SU-DHL-6 (cell line): Measurements from ENCODE around the gene ACBD6.

Source experiments
- H2AFZ ChIP-seq: fragments of 200-600 bp; sonication (generic); 2 replicates; pipeline ENCODE4 v1.6.1; 2014; ENCODE audit warnings: low read depth, mild to moderate bottlenecking, moderate library complexity, mixed read lengths, antibody characterized with exemption, low read length; ENCODE audit not compliant: severe bottlenecking
- H3F3A ChIP-seq: fragments of 200-600 bp; shearing (Covaris generic); 2 replicates; pipeline ENCODE4 v1.6.0; 2016; ENCODE audit warnings: antibody characterized with exemption, mild to moderate bottlenecking; ENCODE audit not compliant: insufficient read depth
- H3K27ac ChIP-seq: fragments of 200-600 bp; sonication (generic); 2 replicates; pipeline ENCODE4 v1.5.1; 2016; ENCODE audit warnings: low read depth, mild to moderate bottlenecking, low read length, moderate library complexity, mixed read lengths
- H3K27me3 ChIP-seq: fragments of 200-600 bp; sonication (generic), shearing (Covaris generic); 2 replicates; pipeline ENCODE4 v1.6.0; 2014; ENCODE audit warnings: mild to moderate bottlenecking, low read length
- H3K36me3 ChIP-seq: fragments of 200-600 bp; sonication (generic); 2 replicates; pipeline ENCODE4 v1.6.1; 2014; ENCODE audit warnings: mild to moderate bottlenecking, low read length, mixed read lengths
- H3K4me2 ChIP-seq: fragments of 300-600, 200-600 bp; shearing (Covaris generic), sonication (generic); 2 replicates; pipeline ENCODE4 v1.6.0; 2014; ENCODE audit warnings: low read length, low read depth, mild to moderate bottlenecking; ENCODE audit not compliant: poor library complexity, severe bottlenecking
- H3K4me3 ChIP-seq: fragments of 200-600 bp; sonication (generic); 2 replicates; pipeline ENCODE4 v1.5.1; 2014; ENCODE audit warnings: antibody characterized with exemption, low read length, mild to moderate bottlenecking, mixed read lengths; ENCODE audit not compliant: insufficient read depth, poor library complexity, severe bottlenecking
- H3K79me2 ChIP-seq: fragments of 200-600 bp; sonication (generic); 2 replicates; pipeline ENCODE4 v1.6.1; 2014; ENCODE audit warnings: mild to moderate bottlenecking, low read length, moderate library complexity; ENCODE audit not compliant: insufficient read depth
- H3K9ac ChIP-seq: fragments of 200-600 bp; sonication (generic); 2 replicates; pipeline ENCODE4 v1.7.0; 2014; ENCODE audit warnings: mild to moderate bottlenecking, low read length
- H3K9me2 ChIP-seq: fragments of 200-600 bp; sonication (generic); replicated peaks from 2 replicates; pipeline ENCODE4 v1.6.1; 2014; ENCODE audit warnings: low read length; ENCODE audit not compliant: insufficient read depth
- H3K9me3 ChIP-seq: fragments of 200-600 bp; sonication (generic); 2 replicates; pipeline ENCODE4 v1.6.1; 2014; ENCODE audit warnings: low read length, mixed read lengths; ENCODE audit not compliant: insufficient read depth
- H4K20me1 ChIP-seq: fragments of 200-600 bp; sonication (generic); 2 replicates; pipeline ENCODE4 v1.6.1; 2014; ENCODE audit warnings: low read depth, mild to moderate bottlenecking, antibody characterized with exemption, low read length, moderate library complexity, mixed read lengths
- EZH2phosphoT487 ChIP-seq: fragments of 200-600 bp; sonication (generic), shearing (Covaris generic); conservative IDR thresholded peaks from 2 replicates; pipeline ENCODE4 v1.6.1; 2018; ENCODE audit warnings: mild to moderate bottlenecking, antibody characterized with exemption, low read length, moderate library complexity, mixed read lengths
- TF ChIP-seq, protein P1 (sequence below): fragments of 200-600 bp; sonication (generic); IDR thresholded peaks from one replicate; pipeline ENCODE4 v1.5.1; 2017; ENCODE audit warnings: antibody characterized with exemption, mild to moderate bottlenecking, low read length, moderate library complexity; ENCODE audit not compliant: insufficient read depth, poor library complexity, severe bottlenecking

Gene ACBD6

DNA sequence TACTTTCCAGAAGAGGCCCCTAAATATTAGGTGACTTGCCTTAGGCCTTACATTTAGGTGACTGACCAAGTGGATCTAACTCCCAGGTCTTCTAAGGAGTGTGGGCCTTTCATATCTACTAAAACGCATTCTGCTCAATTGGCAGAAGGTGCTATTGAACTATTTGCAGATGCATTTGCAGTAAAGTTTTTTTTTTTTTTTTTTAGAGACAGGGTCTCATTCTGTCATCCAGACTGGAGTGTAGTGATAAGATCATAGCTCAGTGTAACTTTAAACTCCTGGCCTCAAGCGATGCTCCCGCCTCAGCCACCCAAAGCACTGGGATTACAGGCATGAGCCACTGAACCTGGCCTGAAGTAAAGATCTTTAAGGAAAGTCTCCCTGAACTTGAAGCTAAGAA lies 13.0 kb upstream of the ACBD6 start:
- Histone ChIP-seq H3K79me2 (no peaks in the 10 kb centered on the region), H3K27ac (no peak overlapping the region), H3K4me3 (no peak overlapping the region), H3K4me2 (no peak overlapping the region), H3K9ac (no peak overlapping the region), H4K20me1 (no peaks in the 10 kb centered on the region), H3F3A (no peaks in the 10 kb centered on the region), H3K27me3 (no peaks in the 10 kb centered on the region), H3K9me3 (no peaks in the 10 kb centered on the region), H3K36me3 (no peaks in the 10 kb centered on the region), H2AFZ (peak overlapping the region; percentile 42), H3K9me2 (no peaks in the 10 kb centered on the region)
- TF ChIP-seq, protein P1, sequence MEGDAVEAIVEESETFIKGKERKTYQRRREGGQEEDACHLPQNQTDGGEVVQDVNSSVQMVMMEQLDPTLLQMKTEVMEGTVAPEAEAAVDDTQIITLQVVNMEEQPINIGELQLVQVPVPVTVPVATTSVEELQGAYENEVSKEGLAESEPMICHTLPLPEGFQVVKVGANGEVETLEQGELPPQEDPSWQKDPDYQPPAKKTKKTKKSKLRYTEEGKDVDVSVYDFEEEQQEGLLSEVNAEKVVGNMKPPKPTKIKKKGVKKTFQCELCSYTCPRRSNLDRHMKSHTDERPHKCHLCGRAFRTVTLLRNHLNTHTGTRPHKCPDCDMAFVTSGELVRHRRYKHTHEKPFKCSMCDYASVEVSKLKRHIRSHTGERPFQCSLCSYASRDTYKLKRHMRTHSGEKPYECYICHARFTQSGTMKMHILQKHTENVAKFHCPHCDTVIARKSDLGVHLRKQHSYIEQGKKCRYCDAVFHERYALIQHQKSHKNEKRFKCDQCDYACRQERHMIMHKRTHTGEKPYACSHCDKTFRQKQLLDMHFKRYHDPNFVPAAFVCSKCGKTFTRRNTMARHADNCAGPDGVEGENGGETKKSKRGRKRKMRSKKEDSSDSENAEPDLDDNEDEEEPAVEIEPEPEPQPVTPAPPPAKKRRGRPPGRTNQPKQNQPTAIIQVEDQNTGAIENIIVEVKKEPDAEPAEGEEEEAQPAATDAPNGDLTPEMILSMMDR = no peak
- no peak for TF ChIP-seq EZH2phosphoT487

DNA sequence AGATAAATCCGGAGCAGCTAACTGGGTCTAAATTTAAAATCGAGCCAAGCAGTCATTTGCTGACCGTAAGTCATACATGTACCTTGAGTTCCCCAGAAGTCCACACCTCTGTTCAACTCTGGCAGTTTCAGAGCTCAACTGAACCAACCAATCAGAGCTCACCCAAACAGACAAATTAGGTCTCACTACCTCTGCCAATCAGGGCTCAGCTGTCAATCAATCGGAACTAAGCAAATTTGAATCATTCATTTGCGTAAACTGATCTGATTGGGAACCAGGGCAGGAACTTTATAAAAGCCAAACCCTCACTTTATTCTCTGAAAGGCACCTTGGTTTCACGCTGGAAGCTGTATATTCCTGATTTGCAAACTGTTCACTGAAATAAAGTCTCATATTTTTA lies 11.2 kb upstream of the ACBD6 start:
- Histone ChIP-seq H3K9ac (no peak overlapping the region), H3K4me3 (no peak overlapping the region), H3K79me2 (no peaks in the 10 kb centered on the region), H3K27ac (no peak overlapping the region), H2AFZ (no peak overlapping the region), H4K20me1 (no peaks in the 10 kb centered on the region), H3F3A (no peaks in the 10 kb centered on the region), H3K27me3 (no peaks in the 10 kb centered on the region), H3K9me3 (no peaks in the 10 kb centered on the region), H3K4me2 (no peak overlapping the region), H3K9me2 (no peaks in the 10 kb centered on the region), H3K36me3 (no peaks in the 10 kb centered on the region)
- TF ChIP-seq EZH2phosphoT487 = no peak
- TF ChIP-seq, protein P1 = no peak

DNA sequence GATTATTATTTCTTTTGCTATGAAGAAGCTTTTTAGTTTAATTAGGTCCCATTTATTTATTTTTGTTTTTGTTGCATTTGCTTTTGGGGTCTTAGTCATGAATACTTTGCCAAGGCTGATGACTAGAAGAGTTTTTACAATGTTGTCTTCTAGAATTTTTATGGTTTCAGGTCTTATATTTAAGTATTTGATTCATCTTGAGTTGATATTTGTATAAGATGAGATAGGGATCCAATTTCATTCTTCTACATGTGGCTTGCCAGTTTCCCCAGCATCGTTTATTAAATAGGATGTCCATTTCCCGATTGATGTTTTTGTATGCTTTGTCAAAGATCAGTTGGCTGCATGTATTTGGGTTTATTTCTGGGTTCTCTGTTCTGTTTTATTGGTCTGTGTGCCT lies 8.5 kb upstream of the ACBD6 start:
- no peak for TF ChIP-seq EZH2phosphoT487
- TF ChIP-seq, protein P1 = no peak
- no peaks in the 10 kb centered on the region for H3K9me3 ChIP-seq
- H3F3A ChIP-seq = no peaks in the 10 kb centered on the region
- no peaks in the 10 kb centered on the region for H3K27me3 ChIP-seq
- H3K9ac ChIP-seq = no peak overlapping the region
- no peak overlapping the region for H3K27ac ChIP-seq
- no peaks in the 10 kb centered on the region for H3K9me2 ChIP-seq
- no peak overlapping the region for H3K4me3 ChIP-seq
- no peaks in the 10 kb centered on the region for H3K36me3 ChIP-seq
- no peak overlapping the region for H3K4me2 ChIP-seq
- H3K79me2 ChIP-seq = no peaks in the 10 kb centered on the region
- no peak overlapping the region for H2AFZ ChIP-seq
- no peaks in the 10 kb centered on the region for H4K20me1 ChIP-seq
